Cardiac muscle cell (in vitro differentiated cells and primary cell): ENCODE measurements around the gene FARP2. TPM values are rescaled to one million over a fixed set of nuclear protein-coding genes. Genes with fewer than 3 reads are reported as not detected.

Source experiments
- DNase-seq, 2 donors: peaks; one replicate each; pipeline versions ENCODE4 v3.0.0 to v3.0.0-alpha.2; 2010 to 2017; ENCODE audit warnings: low read depth in 1 of 2, low spot score in 1 of 2
- H3K27ac ChIP-seq: fragments of 200-600 bp; sonication (generic); 2 replicates; pipeline ENCODE4 v1.5.1; 2016
- H3K27me3 ChIP-seq: fragments of 200-600 bp; sonication (generic); 2 replicates; pipeline ENCODE4 v1.6.0; 2016; ENCODE audit warnings: control low read depth
- H3K36me3 ChIP-seq: fragments of 200-600 bp; sonication (generic); 2 replicates; pipeline ENCODE4 v1.5.1; 2016; ENCODE audit warnings: control low read depth
- H3K4me1 ChIP-seq: fragments of 200-600 bp; sonication (generic); 2 replicates; pipeline ENCODE4 v1.8.1; 2017; ENCODE audit warnings: low read depth, mild to moderate bottlenecking, mixed run types
- H3K4me3 ChIP-seq: fragments of 200-600 bp; sonication (generic); 2 replicates; pipeline ENCODE4 v1.5.1; 2016; ENCODE audit warnings: mild to moderate bottlenecking
- H3K9me3 ChIP-seq: fragments of 200-600 bp; sonication (generic); 2 replicates; pipeline ENCODE4 v1.5.1; 2017; ENCODE audit warnings: low read depth, mild to moderate bottlenecking, control low read depth
- CTCF ChIP-seq: IDR thresholded peaks from 2 replicates; pipeline ENCODE4 v1.5.1; 2012; ENCODE audit warnings: low read depth, mild to moderate bottlenecking, low read length
- polyA plus RNA-seq: library from polyadenylated mRNA; unstranded; fragments of >200 nt; fragmentation: Nextera tagmentation; extraction: Ambion mirVana; gene quantifications from 2 replicates; pipeline ENCODE4 v1.2.1, GENCODE V29; 2016
- total RNA-seq: library from RNA; depleted of rRNA; stranded (reverse); fragments of >200 nt; gene quantifications from 2 replicates; pipeline ENCODE4 v1.2.3, GENCODE V29; 2016

The FARP2 gene
- total and polyA plus RNA-seq, 2 experiments from 2014 or later: 24.4 to 26.5 TPM

- DNase-seq: peak in 1 of 2 donors; percentile 38
- Histone ChIP-seq H3K27ac (no peak overlapping the region), H3K36me3 (no peaks in the 10 kb centered on the region), H3K4me1 (no peaks in the 10 kb centered on the region), H3K4me3 (no peak overlapping the region), H3K9me3 (no peaks in the 10 kb centered on the region), H3K27me3 (no peaks in the 10 kb centered on the region)
- no peak for TF ChIP-seq CTCF
Measured at GRCh38 chr2:241309684-241310117, 46.4 kb upstream of the FARP2 start.

- no peak for TF ChIP-seq CTCF
- H3K4me3 ChIP-seq: no peak overlapping the region
- H3K36me3 ChIP-seq: no peaks in the 10 kb centered on the region
- no peaks in the 10 kb centered on the region for H3K27me3 ChIP-seq
- no peaks in the 10 kb centered on the region for H3K4me1 ChIP-seq
- DNase-seq: no peak
- no peak overlapping the region for H3K27ac ChIP-seq
- H3K9me3 ChIP-seq: no peaks in the 10 kb centered on the region
Measured at GRCh38 chr2:241310917-241311566, 45.0 kb upstream of the FARP2 start.

GRCh38 chr2:241312082-241312481, 44.0 kb upstream of the FARP2 start:
- DNase-seq: peak in 1 of 2 donors; percentile 29
- Histone ChIP-seq H3K27me3 (no peaks in the 10 kb centered on the region), H3K4me1 (peaks cover 1% of the 10 kb centered on the region), H3K27ac (no peak overlapping the region), H3K36me3 (no peaks in the 10 kb centered on the region), H3K4me3 (no peak overlapping the region), H3K9me3 (no peaks in the 10 kb centered on the region)
- TF ChIP-seq CTCF: no peak

- Histone ChIP-seq H3K36me3 (no peaks in the 10 kb centered on the region), H3K27me3 (no peaks in the 10 kb centered on the region), H3K27ac (no peak overlapping the region), H3K4me1 (peaks cover 17% of the 10 kb centered on the region), H3K4me3 (peak overlapping the region; percentile 58), H3K9me3 (no peaks in the 10 kb centered on the region)
- DNase-seq: no peak
- no peak for TF ChIP-seq CTCF
Measured at GRCh38 chr2:241313543-241314095, 42.5 kb upstream of the FARP2 start.

- Histone ChIP-seq H3K27ac (peak overlapping the region; percentile 98), H3K36me3 (no peaks in the 10 kb centered on the region), H3K27me3 (no peaks in the 10 kb centered on the region), H3K4me1 (peaks cover 25% of the 10 kb centered on the region), H3K4me3 (peak overlapping the region; percentile 58), H3K9me3 (no peaks in the 10 kb centered on the region)
- TF ChIP-seq CTCF: no peak
- peak in 1 of 2 donors; percentile 59 for DNase-seq
Measured at GRCh38 chr2:241314226-241315092, 41.6 kb upstream of the FARP2 start.
